GM13976 (cell line): ENCODE data around the gene KIF3C.
"Not testable (repeated sequence)": the region's sequence is repeated elsewhere in the genome, so short reads cannot be mapped to it uniquely, and the experiment has no call there.

ENCODE experiments used
- DNase-seq: peaks from one replicate; pipeline ENCODE4 v3.0.0; 2012; ENCODE audit warnings: low spot score
- CTCF ChIP-seq: IDR thresholded peaks from 2 replicates; pipeline ENCODE4 v1.5.1; 2012; ENCODE audit warnings: borderline replicate concordance, mild to moderate bottlenecking; ENCODE audit not compliant: insufficient read depth; ENCODE audit errors: extremely low read depth, missing control alignments, control extremely low read depth
- in situ Hi-C: fragments of 300-500 bp; cut with MboI; formaldehyde crosslinking; loops from one replicate; pipeline ENCODE4 v1.12.0; 2022; ENCODE audit warnings: low sequenced_read_pairs, mixed read lengths, inconsistent platforms; ENCODE audit not compliant: unreplicated experiment

The KIF3C gene

GRCh38 chr2:26000561-26001082, 18.3 kb upstream of the KIF3C start:
- no peak for TF ChIP-seq CTCF
- in situ Hi-C loops: no loop called here
- DNase-seq: no peak

GRCh38 chr2:25999406-25999805, 17.1 kb upstream of the KIF3C start:
- not testable (repeated sequence) for DNase-seq
- in situ Hi-C loops: loop anchor here (10.0 to 25.0 kb wide), 2 partner anchors 145 to 338 kb away; partner anchors contain the start of genes ADGRF3 and SELENOI

GRCh38 chr2:25998816-25999383, 16.6 kb upstream of the KIF3C start:
- DNase-seq: not testable (repeated sequence)
- in situ Hi-C loops: loop anchor here (10.0 to 25.0 kb wide), 2 partner anchors 146 to 338 kb away; partner anchors contain the start of genes ADGRF3 and SELENOI

GRCh38 chr2:25996844-25997243, 14.5 kb upstream of the KIF3C start:
- DNase-seq: no peak
- no peak for TF ChIP-seq CTCF
- in situ Hi-C loops: loop anchor here (10.0 to 25.0 kb wide), 2 partner anchors 148 to 340 kb away; partner anchors contain the start of genes ADGRF3 and SELENOI

GRCh38 chr2:25994509-25994908, 12.2 kb upstream of the KIF3C start:
- no peak for TF ChIP-seq CTCF
- DNase-seq: no peak
- in situ Hi-C loops: loop anchor here (10.0 to 25.0 kb wide), 2 partner anchors 150 to 343 kb away; partner anchors contain the start of genes ADGRF3 and SELENOI

GRCh38 chr2:25993049-25993448, 10.8 kb upstream of the KIF3C start:
- no peak for TF ChIP-seq CTCF
- DNase-seq: no peak
- in situ Hi-C loops: loop anchor here (10.0 to 25.0 kb wide), 2 partner anchors 152 to 344 kb away; partner anchors contain the start of genes ADGRF3 and SELENOI

GRCh38 chr2:25992556-25992955, 10.3 kb upstream of the KIF3C start:
- DNase-seq: no peak
- in situ Hi-C loops: loop anchor here (10.0 to 25.0 kb wide), 2 partner anchors 152 to 345 kb away; partner anchors contain the start of genes ADGRF3 and SELENOI
- TF ChIP-seq CTCF: no peak
